Activated CD8-positive, alpha-beta memory T cell treated with anti-CD3 and anti-CD28 coated beads, Interleukin-2, amount 10 ng/mL, durations not matched to agents 7 days and 5 days (primary cell): Measurements from ENCODE around the gene CLNK. TPM values are rescaled to one million over a fixed set of nuclear protein-coding genes. Genes with fewer than 3 reads are reported as not detected.

ENCODE experiments used
- ATAC-seq: fragments of 150-1000 bp; cut with Tn5 transposase; one replicate; pipeline ENCODE4 v1.10.0; 2021; ENCODE audit warnings: moderate library complexity
- CTCF ChIA-PET: fragments of 350-600 bp; sonication (Branson Sonifier 250); formaldehyde crosslinking; loops from one replicate; lab custom pipeline; 2021; ENCODE audit warnings: antibody characterized with exemption; lab: Charles Lee
- DNase-seq: peaks from one replicate; pipeline ENCODE4 v3.0.0-alpha.2; 2020
- H3K27ac Mint-ChIP-seq: one replicate; pipeline ENCODE4 v1.8.0; 2021; ENCODE audit warnings: mild to moderate bottlenecking, mixed read lengths
- H3K27me3 Mint-ChIP-seq: one replicate; pipeline ENCODE4 v1.8.0; 2021; ENCODE audit warnings: mixed read lengths
- H3K36me3 Mint-ChIP-seq: one replicate; pipeline ENCODE4 v1.8.0; 2021; ENCODE audit warnings: mild to moderate bottlenecking, mixed read lengths
- H3K4me1 Mint-ChIP-seq: one replicate; pipeline ENCODE4 v1.8.0; 2021; ENCODE audit warnings: mixed read lengths
- H3K4me3 Mint-ChIP-seq: one replicate; pipeline ENCODE4 v1.8.0; 2021; ENCODE audit warnings: mild to moderate bottlenecking, moderate library complexity, mixed read lengths
- H3K9me3 Mint-ChIP-seq: one replicate; pipeline ENCODE4 v1.8.0; 2022; ENCODE audit warnings: low read depth, mixed read lengths
- total RNA-seq, 2 experiments: library from RNA; stranded (reverse); gene quantifications; one replicate each; pipeline ENCODE4 v1.2.3, GENCODE V29; 2021

Gene CLNK
- total RNA-seq, 2 experiments from 2014 or later: 0.18 to 0.61 TPM

GRCh38 chr4:10526429-10527222, 157.9 kb downstream of the CLNK start:
- H3K27me3 Mint-ChIP-seq: peaks cover 14% of the 10 kb centered on the region
- ATAC-seq (no peak), DNase-seq (no peak)
- H3K9me3 Mint-ChIP-seq: no peaks in the 10 kb centered on the region
- H3K4me1 Mint-ChIP-seq: no peaks in the 10 kb centered on the region
- no peaks in the 10 kb centered on the region for H3K36me3 Mint-ChIP-seq
- H3K4me3 Mint-ChIP-seq: no peak overlapping the region
- CTCF ChIA-PET: interaction anchor here (0.7 to 1.9 kb wide), 5 partner anchors 14 to 368 kb away, joined by 3 to 7 read pairs (median 3); no protein-coding TSS in a partner anchor
- H3K27ac Mint-ChIP-seq: no peak overlapping the region

DNA sequence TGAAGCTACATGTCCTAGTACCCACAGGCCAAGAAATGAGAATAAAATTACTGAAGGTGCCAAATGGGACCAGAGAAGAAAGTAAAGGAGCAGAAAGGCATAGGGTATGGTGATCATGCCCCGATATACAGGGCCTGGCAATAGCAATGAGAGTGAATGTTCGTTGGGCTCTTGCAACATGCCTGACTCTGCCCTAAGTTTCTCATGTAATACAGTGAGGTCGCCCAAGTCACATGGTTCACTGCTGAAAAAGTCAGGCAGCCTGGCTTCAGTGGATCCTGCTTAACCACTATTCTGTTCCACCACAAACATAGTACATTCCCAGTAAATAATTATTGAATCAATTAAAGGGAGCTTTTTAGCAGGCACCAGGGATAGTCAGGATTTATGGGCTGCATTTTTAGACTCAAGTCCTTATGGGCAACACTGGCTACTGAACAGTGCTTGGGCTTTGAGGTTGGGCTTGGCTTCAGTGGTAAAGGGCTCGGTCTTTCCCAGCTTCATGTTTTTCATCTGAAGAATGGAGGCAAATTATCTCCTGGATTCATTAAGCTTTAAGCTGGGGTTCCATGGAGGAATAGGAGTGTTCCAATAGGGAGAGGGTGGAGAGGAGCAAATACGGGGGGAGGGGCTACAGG, 160.3 kb downstream of the CLNK start:
- CTCF ChIA-PET: no interaction called here
- H3K36me3 Mint-ChIP-seq: no peaks in the 10 kb centered on the region
- no peak for ATAC-seq
- no peak for DNase-seq
- no peak overlapping the region for H3K4me3 Mint-ChIP-seq
- no peak overlapping the region for H3K27ac Mint-ChIP-seq
- peaks cover 6% of the 10 kb centered on the region for H3K27me3 Mint-ChIP-seq
- H3K4me1 Mint-ChIP-seq: no peaks in the 10 kb centered on the region
- H3K9me3 Mint-ChIP-seq: no peaks in the 10 kb centered on the region

DNA sequence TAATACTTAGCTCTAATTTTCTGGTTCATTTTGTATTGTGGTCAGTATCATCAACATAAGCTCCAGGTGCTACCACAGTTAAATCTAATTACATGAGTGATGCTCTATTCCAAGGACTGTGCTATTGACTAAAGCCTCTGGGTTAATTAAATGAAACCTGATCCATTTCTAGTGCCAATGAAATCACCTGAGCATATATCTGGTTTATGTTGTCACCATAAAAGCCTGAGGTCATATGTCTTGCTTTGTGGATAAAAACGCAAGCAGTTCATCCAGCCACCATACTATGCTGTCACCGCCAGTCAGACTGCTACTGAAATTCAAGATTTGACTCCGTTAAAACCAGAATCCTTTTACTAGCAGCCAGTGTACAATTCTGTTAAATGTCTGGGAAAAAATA, 163.1 kb downstream of the CLNK start:
- Mint-ChIP-seq H3K27me3 (peaks cover 2% of the 10 kb centered on the region), H3K4me1 (no peaks in the 10 kb centered on the region), H3K36me3 (no peaks in the 10 kb centered on the region), H3K4me3 (no peak overlapping the region), H3K27ac (no peak overlapping the region), H3K9me3 (no peaks in the 10 kb centered on the region)
- DNase-seq (no peak), ATAC-seq (no peak)
- CTCF ChIA-PET: no interaction called here

DNA sequence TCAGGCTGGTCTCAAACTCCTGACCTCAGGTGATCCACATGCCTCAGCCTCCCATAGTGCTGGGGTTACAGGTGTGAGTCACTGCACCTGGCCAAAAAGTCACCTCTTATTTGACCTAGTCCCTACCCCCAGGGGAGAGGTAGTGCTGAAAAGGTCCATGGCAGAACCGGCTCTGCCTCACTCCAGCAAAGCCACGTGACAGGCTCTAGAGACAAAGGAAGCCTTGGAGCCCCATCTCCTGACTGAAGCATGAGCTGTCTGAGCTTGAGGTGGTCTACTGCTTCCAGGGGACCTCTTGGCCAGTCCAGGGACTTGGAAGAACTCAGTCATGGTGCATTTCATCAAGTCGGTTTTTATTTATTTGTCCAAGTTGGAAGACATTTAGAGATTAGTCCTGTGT, 174.8 kb downstream of the CLNK start:
- ATAC-seq: no peak

DNA sequence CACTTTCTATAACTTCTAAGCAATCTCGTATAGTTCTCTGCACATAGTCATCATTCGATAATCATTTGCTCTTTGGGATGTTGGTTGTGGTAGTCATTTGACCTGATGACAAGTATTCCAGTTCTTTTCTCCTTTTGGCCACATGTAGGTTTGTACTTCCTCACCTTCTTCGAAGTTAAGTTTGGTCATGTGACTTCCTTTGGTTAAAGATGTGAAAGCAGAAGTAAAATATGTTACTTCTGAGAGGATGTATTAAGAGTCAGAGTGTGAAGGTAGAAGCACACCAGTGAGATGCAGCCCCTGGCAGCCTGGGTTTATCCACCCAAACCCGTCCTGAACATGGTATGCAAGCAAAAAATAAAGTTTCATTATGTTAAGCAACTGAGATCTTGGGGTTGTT, 178.5 kb downstream of the CLNK start:
- Mint-ChIP-seq H3K36me3 (peaks cover 2% of the 10 kb centered on the region), H3K4me1 (peaks cover 6% of the 10 kb centered on the region), H3K27me3 (no peaks in the 10 kb centered on the region), H3K27ac (no peak overlapping the region), H3K9me3 (peaks cover 5% of the 10 kb centered on the region), H3K4me3 (no peak overlapping the region)
- no peak for DNase-seq
- CTCF ChIA-PET: no interaction called here
- no peak for ATAC-seq

More for the DNA sequence above, 174.8 kb downstream of the CLNK start:
- DNase-seq: no peak
- H3K27ac Mint-ChIP-seq: no peak overlapping the region
- H3K9me3 Mint-ChIP-seq: peaks cover 5% of the 10 kb centered on the region
- CTCF ChIA-PET: no interaction called here
- peaks cover 2% of the 10 kb centered on the region for H3K36me3 Mint-ChIP-seq
- H3K27me3 Mint-ChIP-seq: no peaks in the 10 kb centered on the region
- no peak overlapping the region for H3K4me3 Mint-ChIP-seq
- peaks cover 6% of the 10 kb centered on the region for H3K4me1 Mint-ChIP-seq

- CTCF ChIA-PET: no interaction called here
- H3K27me3 Mint-ChIP-seq: no peaks in the 10 kb centered on the region
- H3K9me3 Mint-ChIP-seq: peaks cover 5% of the 10 kb centered on the region
- peaks cover 6% of the 10 kb centered on the region for H3K4me1 Mint-ChIP-seq
- no peak overlapping the region for H3K4me3 Mint-ChIP-seq
- H3K36me3 Mint-ChIP-seq: peaks cover 2% of the 10 kb centered on the region
- H3K27ac Mint-ChIP-seq: no peak overlapping the region
- DNase-seq (no peak), ATAC-seq (no peak)
Observed at GRCh38 chr4:10504570-10505179, 179.9 kb downstream of the CLNK start.

DNA sequence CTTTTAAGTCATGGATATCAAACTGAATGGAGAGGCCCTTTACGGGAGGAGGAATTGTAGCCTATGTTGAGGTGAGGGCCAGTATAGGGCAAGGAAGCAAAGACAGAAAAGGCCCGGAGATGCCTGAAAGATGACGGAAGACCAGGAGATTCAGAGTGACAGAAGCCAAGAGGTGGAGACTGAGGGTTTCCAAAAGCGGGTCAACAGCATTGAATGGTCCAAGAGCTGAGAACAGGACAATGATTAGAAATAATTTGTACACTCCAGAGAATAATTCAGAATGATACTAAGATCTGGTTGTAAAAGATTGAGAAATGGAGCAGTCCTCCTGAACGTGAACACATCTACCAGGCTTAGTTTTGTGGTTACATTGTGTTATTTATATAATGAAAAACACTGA, 181.9 kb downstream of the CLNK start:
- ATAC-seq (no peak), DNase-seq (no peak)
- CTCF ChIA-PET: no interaction called here
- Mint-ChIP-seq H3K27ac (no peak overlapping the region), H3K4me3 (no peak overlapping the region), H3K9me3 (peaks cover 5% of the 10 kb centered on the region), H3K4me1 (peaks cover 6% of the 10 kb centered on the region), H3K27me3 (no peaks in the 10 kb centered on the region), H3K36me3 (peaks cover 1% of the 10 kb centered on the region)

GRCh38 chr4:10500776-10501175, 183.8 kb downstream of the CLNK start:
- no peaks in the 10 kb centered on the region for H3K36me3 Mint-ChIP-seq
- H3K27ac Mint-ChIP-seq: no peak overlapping the region
- no peaks in the 10 kb centered on the region for H3K4me1 Mint-ChIP-seq
- DNase-seq: no peak
- ATAC-seq: no peak
- no peaks in the 10 kb centered on the region for H3K27me3 Mint-ChIP-seq
- H3K4me3 Mint-ChIP-seq: no peak overlapping the region
- CTCF ChIA-PET: no interaction called here
- no peaks in the 10 kb centered on the region for H3K9me3 Mint-ChIP-seq

- no peaks in the 10 kb centered on the region for H3K36me3 Mint-ChIP-seq
- no peaks in the 10 kb centered on the region for H3K9me3 Mint-ChIP-seq
- CTCF ChIA-PET: no interaction called here
- H3K4me3 Mint-ChIP-seq: no peak overlapping the region
- ATAC-seq: no peak
- peaks cover 3% of the 10 kb centered on the region for H3K27me3 Mint-ChIP-seq
- no peak overlapping the region for H3K27ac Mint-ChIP-seq
- no peaks in the 10 kb centered on the region for H3K4me1 Mint-ChIP-seq
- no peak for DNase-seq
Observed at GRCh38 chr4:10496200-10496599, 188.4 kb downstream of the CLNK start.

DNA sequence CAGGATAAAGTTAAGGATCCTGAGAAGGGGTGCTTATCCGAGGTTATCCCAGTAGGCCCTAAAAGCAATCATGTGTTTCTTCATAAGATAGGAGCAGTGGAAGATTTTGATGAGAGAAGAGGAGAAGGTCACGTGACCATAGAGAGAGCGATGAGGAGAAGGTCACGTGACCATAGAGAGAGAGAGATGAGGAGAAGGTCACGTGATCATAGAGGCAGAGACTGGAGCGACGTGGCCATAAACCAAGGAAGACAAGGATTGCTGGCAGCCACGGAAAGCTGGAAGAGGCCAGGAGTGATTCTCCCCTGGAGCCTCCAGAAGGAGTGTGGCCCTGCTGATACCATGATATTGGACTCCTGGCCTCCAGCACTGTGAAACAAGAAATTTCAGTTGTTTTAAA, 188.9 kb downstream of the CLNK start:
- Mint-ChIP-seq H3K4me1 (no peaks in the 10 kb centered on the region), H3K4me3 (no peak overlapping the region), H3K9me3 (no peaks in the 10 kb centered on the region), H3K27me3 (peaks cover 3% of the 10 kb centered on the region), H3K36me3 (no peaks in the 10 kb centered on the region), H3K27ac (no peak overlapping the region)
- ATAC-seq (no peak), DNase-seq (no peak)
- CTCF ChIA-PET: no interaction called here

DNA sequence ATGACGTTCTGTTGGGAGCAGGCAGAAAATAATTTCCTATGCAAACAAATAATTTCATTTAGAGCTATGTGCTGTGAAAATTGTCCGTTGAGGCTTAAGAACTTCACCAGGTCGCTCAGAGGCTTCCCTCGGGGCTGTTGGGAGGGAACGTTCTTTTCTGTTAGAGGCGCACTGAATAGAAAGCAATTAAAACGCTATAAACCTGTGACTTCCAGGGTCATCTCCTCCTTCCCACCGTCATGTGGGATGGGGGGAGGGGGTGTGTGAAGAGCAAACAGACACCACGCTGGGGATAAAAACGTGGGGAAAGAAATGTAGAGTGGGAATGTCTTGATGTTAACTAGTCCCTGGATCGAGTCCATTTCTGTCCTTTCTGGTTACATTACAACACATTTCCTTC, 192.1 kb downstream of the CLNK start:
- ATAC-seq (no peak), DNase-seq (no peak)
- no peaks in the 10 kb centered on the region for H3K36me3 Mint-ChIP-seq
- peaks cover 4% of the 10 kb centered on the region for H3K4me1 Mint-ChIP-seq
- no peak overlapping the region for H3K4me3 Mint-ChIP-seq
- no peaks in the 10 kb centered on the region for H3K9me3 Mint-ChIP-seq
- peaks cover 18% of the 10 kb centered on the region for H3K27me3 Mint-ChIP-seq
- H3K27ac Mint-ChIP-seq: no peak overlapping the region
- CTCF ChIA-PET: no interaction called here

DNA sequence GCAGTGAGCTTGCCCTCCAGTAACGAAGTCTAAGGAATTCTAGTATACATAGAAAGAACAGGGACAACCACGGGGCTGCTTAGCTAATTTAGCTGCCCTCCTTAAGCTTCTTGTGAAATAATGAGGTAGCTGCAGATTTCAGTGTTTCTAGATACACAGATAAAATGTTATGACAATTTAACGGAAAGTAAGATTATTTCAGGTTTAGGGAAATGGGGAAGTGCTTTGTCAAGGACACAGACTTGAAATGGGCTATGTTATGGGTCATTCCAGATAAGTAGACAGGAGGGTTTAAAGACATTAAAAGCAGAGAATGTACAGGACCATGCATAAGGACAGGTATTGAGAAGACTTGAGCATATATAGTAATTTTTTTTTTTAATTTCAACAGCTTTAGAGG, 193.2 kb downstream of the CLNK start:
- CTCF ChIA-PET: no interaction called here
- Mint-ChIP-seq H3K27ac (no peak overlapping the region), H3K4me3 (no peak overlapping the region), H3K27me3 (peaks cover 23% of the 10 kb centered on the region), H3K36me3 (no peaks in the 10 kb centered on the region), H3K9me3 (no peaks in the 10 kb centered on the region), H3K4me1 (peaks cover 4% of the 10 kb centered on the region)
- no peak for ATAC-seq
- no peak for DNase-seq

- ATAC-seq: no peak
- no peak overlapping the region for H3K27ac Mint-ChIP-seq
Observed at GRCh38 chr4:10490996-10491395, 193.6 kb downstream of the CLNK start.

DNA sequence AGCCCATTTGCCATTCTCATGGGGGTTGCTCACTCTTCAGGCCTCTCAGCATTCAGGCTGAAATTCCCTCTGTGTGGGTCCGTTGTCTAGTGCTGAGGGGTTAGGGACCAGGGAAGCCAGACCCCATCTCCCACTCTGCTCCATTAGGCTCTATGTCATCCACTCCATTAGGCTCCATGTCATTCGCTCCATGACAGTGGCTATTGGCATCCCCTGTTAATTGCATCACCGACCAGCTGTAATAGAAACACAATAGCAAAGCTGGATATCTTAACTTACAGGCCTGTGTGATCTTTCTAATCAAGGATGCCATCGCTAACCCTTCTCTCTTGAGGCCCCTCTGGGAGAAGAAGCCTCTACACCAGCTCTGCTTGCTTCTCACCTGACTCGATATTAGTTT, 201.7 kb downstream of the CLNK start:
- H3K36me3 Mint-ChIP-seq: no peaks in the 10 kb centered on the region
- no peaks in the 10 kb centered on the region for H3K4me1 Mint-ChIP-seq
- H3K4me3 Mint-ChIP-seq: no peak overlapping the region
- no peaks in the 10 kb centered on the region for H3K9me3 Mint-ChIP-seq
- H3K27me3 Mint-ChIP-seq: peaks cover 9% of the 10 kb centered on the region
- H3K27ac Mint-ChIP-seq: no peak overlapping the region
- DNase-seq (no peak), ATAC-seq (no peak)
- CTCF ChIA-PET: interaction anchor here (0.9 kb wide), 1 partner anchor 54 kb away, joined by 4 read pairs; no protein-coding TSS in a partner anchor

More at GRCh38 chr4:10490996-10491395, 193.6 kb downstream of the CLNK start:
- CTCF ChIA-PET: no interaction called here
- no peak for DNase-seq
- H3K27me3 Mint-ChIP-seq: peaks cover 23% of the 10 kb centered on the region
- no peaks in the 10 kb centered on the region for H3K9me3 Mint-ChIP-seq
- no peak overlapping the region for H3K4me3 Mint-ChIP-seq
- no peaks in the 10 kb centered on the region for H3K36me3 Mint-ChIP-seq
- H3K4me1 Mint-ChIP-seq: peaks cover 4% of the 10 kb centered on the region
